Pancreas (tissue), 10 donors: Measurements from ENCODE around the gene DSCAML1. TPM values are rescaled to one million over a fixed set of nuclear protein-coding genes. Genes with fewer than 3 reads are reported as not detected.

ENCODE experiments used
- ATAC-seq, 4 donors: fragments of 200-7000 bp; cut with Tn5 transposase; one replicate each; pipeline versions ENCODE4 v1.8.0 to v1.9.1; 2020; ENCODE audit warnings: mild to moderate bottlenecking in 4 of 4, moderate library complexity in 4 of 4
- DNase-seq, 6 donors: peaks; one replicate each; pipeline ENCODE4 v3.0.0-alpha.2; 2020
- FAIRE-seq: peaks from 2 replicates; lab custom pipeline; 2012; peaks lifted over from hg19 to GRCh38; lab: Jason Lieb, UNC
- H3K27ac ChIP-seq, 4 donors: fragments of 200-600 bp; sonication (generic); 1 replicate in 3 of 4; 2 replicates in 1 of 4; pipeline versions ENCODE4 v1.5.0 to v1.8.0; 2020
- H3K27me3 ChIP-seq, 4 donors: fragments of 200-600 bp; one replicate each; pipeline ENCODE4 v1.8.0; 2021
- H3K36me3 ChIP-seq, 3 donors: fragments of 200-600 bp; sonication (generic) in 1 of 3; one replicate each; pipeline versions ENCODE4 v1.5.0 to v1.8.0; 2020 to 2021
- H3K4me1 ChIP-seq, 3 donors: fragments of 200-600 bp; one replicate each; pipeline ENCODE4 v1.8.0; 2021
- H3K4me3 ChIP-seq, 4 donors: fragments of 200-600 bp; sonication (generic) in 2 of 4; one replicate each; pipeline versions ENCODE4 v1.5.0 to v1.8.0; 2020 to 2021
- H3K9me3 ChIP-seq, 4 donors: fragments of 200-600 bp; one replicate each; pipeline ENCODE4 v1.8.0; 2021
- CTCF ChIP-seq, 4 donors: fragments of 200-600 bp; sonication (generic) in 3 of 4; IDR thresholded peaks; one replicate each; pipeline versions ENCODE4 v1.5.0 to v1.8.0; 2021; ENCODE audit warnings: antibody characterized with exemption in 4 of 4
- WGBS, 2 donors: extraction: QIAGEN DNeasy Blood & Tissue Kit; methylation state at CpG; one replicate each; pipeline ENCODE4 v1.1.7; 2013; 5-methylcytosine and 5-hydroxymethylcytosine counted together
- intact Hi-C, 3 donors: fragments of 100-400 bp; cut with DNase I; formaldehyde crosslinking; loops; one replicate each; pipeline versions ENCODE4 v1.11.1 to v1.14.2; 2022
- polyA plus RNA-seq, 2 donors: library from polyadenylated mRNA; stranded (reverse); fragments of 200-250 nt; gene quantifications; one replicate each; pipeline ENCODE4 v1.2.3, GENCODE V29; 2013
- total RNA-seq, 6 donors: library from RNA; stranded (reverse); fragmentation: NEBNext Ultra II Directional in 4 of 6; extraction: Animal tissue kit (Norgen Biotek cat#: 25700) in 4 of 6; gene quantifications; one replicate each; pipeline versions ENCODE4 v1.2.1 to v1.2.4, GENCODE V29; 2021 to 2023
- donor health status: healthy with polysubstance abuse.
- donor health status: DM: no; HTN: no; CAD: no; lungs with moderate emphysema.
- donor health status: DM: no; HTN: no; CAD: no.
- donor health status: control.
- donor health status: control.
- donor health status: Bipolar disorder and iron deficiency.
- donor health status: DM: yes; HTN: yes; CAD: no.
- donor health status: DM: no; HTN: no; CAD: no.
- donor health status: DM: no; HTN: no; CAD: no.
- donor health status: DM: yes; HTN: yes; CAD: no.

DSCAML1 gene
- total and polyA plus RNA-seq, 8 donors = 0.69 to 2.7 (median 1.8) TPM

- no peak for FAIRE-seq
- no peaks in the 10 kb centered on the region for H3K27me3 ChIP-seq
- H3K4me1 ChIP-seq = no peaks in the 10 kb centered on the region
Observed at GRCh38 chr11:117626576-117626975, 170.4 kb downstream of the DSCAML1 start.

GRCh38 chr11:117625237-117625636, 171.8 kb downstream of the DSCAML1 start:
- Histone ChIP-seq H3K9me3 (no peaks in the 10 kb centered on the region), H3K4me1 (no peaks in the 10 kb centered on the region), H3K27me3 (no peaks in the 10 kb centered on the region), H3K27ac (no peak overlapping the region), H3K4me3 (no peak overlapping the region), H3K36me3 (no peaks in the 10 kb centered on the region)
- no peak for TF ChIP-seq CTCF (IDR thresholded peaks at IDR 0.05)
- DNase-seq = no peak
- WGBS, 2 donors = 32 to 36% methylated on average over 4 of the region's 4 CpGs
- ATAC-seq = peak in 2 of 4 donors; percentile 18 to 22
- intact Hi-C loops = no loop called here
- no peak for FAIRE-seq

More at GRCh38 chr11:117626576-117626975, 170.4 kb downstream of the DSCAML1 start:
- ATAC-seq = no peak
- no peaks in the 10 kb centered on the region for H3K36me3 ChIP-seq
- 80 to 83% methylated on average over 9 of the region's 9 CpGs for WGBS, 2 donors
- peak in 1 of 6 donors; percentile 15 for DNase-seq
- no peak overlapping the region for H3K4me3 ChIP-seq
- no peak for TF ChIP-seq CTCF (IDR thresholded peaks at IDR 0.05)
- intact Hi-C loops = no loop called here
- H3K27ac ChIP-seq = no peak overlapping the region
- H3K9me3 ChIP-seq = no peaks in the 10 kb centered on the region

GRCh38 chr11:117623831-117624271, 173.2 kb downstream of the DSCAML1 start:
- no peaks in the 10 kb centered on the region for H3K9me3 ChIP-seq
- no peak for FAIRE-seq
- no peak overlapping the region for H3K27ac ChIP-seq
- intact Hi-C loops = no loop called here
- no peak overlapping the region for H3K4me3 ChIP-seq
- ATAC-seq = peak; percentile 43 to 74 (median 64)
- TF ChIP-seq CTCF (IDR thresholded peaks at IDR 0.05) = no peak
- no peaks in the 10 kb centered on the region for H3K27me3 ChIP-seq
- H3K4me1 ChIP-seq = no peaks in the 10 kb centered on the region
- no peaks in the 10 kb centered on the region for H3K36me3 ChIP-seq
- no peak for DNase-seq
- 47 to 53% methylated on average over 2 of the region's 2 CpGs for WGBS, 2 donors

GRCh38 chr11:117621226-117621625, 175.8 kb downstream of the DSCAML1 start:
- Histone ChIP-seq H3K36me3 (no peaks in the 10 kb centered on the region), H3K4me3 (no peak overlapping the region), H3K9me3 (no peaks in the 10 kb centered on the region), H3K27ac (no peak overlapping the region), H3K4me1 (no peaks in the 10 kb centered on the region), H3K27me3 (no peaks in the 10 kb centered on the region)
- TF ChIP-seq CTCF (IDR thresholded peaks at IDR 0.05) = peak in 1 of 4 donors; percentile 9
- DNase-seq (no peak), ATAC-seq (no peak), FAIRE-seq (no peak)
- intact Hi-C loops = no loop called here

- Histone ChIP-seq H3K36me3 (no peaks in the 10 kb centered on the region), H3K4me1 (no peaks in the 10 kb centered on the region), H3K27ac (no peak overlapping the region), H3K9me3 (no peaks in the 10 kb centered on the region), H3K27me3 (no peaks in the 10 kb centered on the region), H3K4me3 (no peak overlapping the region)
- ATAC-seq (no peak), FAIRE-seq (no peak), DNase-seq (no peak)
- no peak for TF ChIP-seq CTCF (IDR thresholded peaks at IDR 0.05)
- 53 to 85% methylated on average over 1 of the region's 1 CpG for WGBS, 2 donors
- intact Hi-C loops = no loop called here
Observed at GRCh38 chr11:117620659-117621058, 176.4 kb downstream of the DSCAML1 start.
